RWPE1 (cell line): ENCODE results near the gene SLIT3.

Experiments
- CTCF ChIA-PET: fragments of 350-600 bp; sonication (Branson Sonifier 250); formaldehyde crosslinking; extraction: SDS; loops from one replicate; lab custom pipeline; 2021; lab: Yijun Ruan, JAX
- POLR2A ChIA-PET: fragments of 400-600 bp; formaldehyde crosslinking; extraction: SDS; loops from one replicate; lab custom pipeline; 2020; ENCODE audit warnings: antibody characterized with exemption; ENCODE audit not compliant: low non-redundant PET; lab: Yijun Ruan, JAX
- DNase-seq: peaks from one replicate; pipeline ENCODE4 v3.0.0; 2012; ENCODE audit warnings: low spot score
- H3K27ac ChIP-seq: fragments of 450-650 bp; 2 replicates; pipeline ENCODE4 v1.5.1; 2017
- CTCF ChIP-seq: fragments of 450-650 bp; conservative IDR thresholded peaks from 2 replicates; pipeline ENCODE4 v1.5.1; 2017; ENCODE audit warnings: low read depth, mild to moderate bottlenecking

The SLIT3 gene

DNA sequence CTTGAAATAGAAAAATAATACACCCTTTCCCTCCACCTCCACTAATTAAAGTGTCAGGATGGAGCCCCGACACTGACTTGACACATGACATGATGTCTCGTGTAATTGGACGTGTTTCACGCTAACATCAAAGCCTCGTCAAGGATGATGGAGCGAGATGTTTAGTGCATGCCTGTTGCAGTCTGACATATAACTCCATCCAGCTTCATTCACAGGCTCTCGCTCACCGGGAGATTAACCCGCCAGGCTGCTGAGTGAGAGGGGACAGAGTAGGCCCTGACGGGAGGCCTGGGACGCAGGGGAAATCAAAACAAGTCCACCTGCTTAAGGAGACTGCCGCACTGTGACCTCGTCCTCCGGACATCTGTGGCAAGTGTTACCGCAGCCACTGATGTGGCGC is 263.5 kb downstream of the SLIT3 start:
- H3K27ac ChIP-seq = no peak overlapping the region
- TF ChIP-seq CTCF = no peak
- CTCF ChIA-PET = interaction anchor here (0.5 kb wide), 1 partner anchor 429 kb away, joined by 3 read pairs; no protein-coding TSS in a partner anchor
- DNase-seq = no peak
- POLR2A ChIA-PET = no interaction called here

DNA sequence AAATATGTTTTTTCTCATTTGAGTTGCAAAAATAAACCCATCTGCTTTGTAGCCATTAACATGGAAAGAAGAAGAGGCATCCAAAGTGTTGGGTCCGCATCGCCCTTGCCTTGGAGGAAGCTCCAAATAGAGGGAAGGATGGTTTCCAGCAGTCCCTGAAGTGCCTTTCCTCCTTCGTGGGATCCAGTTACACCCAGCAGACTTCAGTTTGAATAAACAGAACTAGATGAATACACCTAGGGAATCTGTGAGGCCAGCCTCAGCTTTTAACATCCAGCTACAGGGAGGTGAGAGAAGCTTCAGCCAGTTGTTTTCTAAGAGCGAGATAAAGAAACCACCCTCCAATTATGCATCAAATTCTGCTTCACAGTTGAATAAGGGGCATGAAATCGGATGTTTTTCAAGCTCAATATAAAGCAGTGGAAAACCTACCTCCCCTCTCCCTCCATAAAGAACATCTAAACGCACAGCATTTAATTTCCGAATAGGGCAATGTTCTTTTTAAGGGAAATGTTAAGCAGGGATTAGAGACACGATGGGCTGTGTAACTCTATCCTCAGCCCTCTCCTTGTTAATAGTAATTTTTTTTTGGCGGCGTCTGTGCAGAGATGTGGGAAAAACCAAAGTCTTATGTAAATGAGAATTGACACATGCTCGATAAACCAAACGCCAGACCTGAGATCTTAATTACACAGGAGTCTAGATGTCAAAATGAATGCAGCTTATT is 264.7 kb downstream of the SLIT3 start:
- DNase-seq = no peak
- TF ChIP-seq CTCF = no peak
- ChIA-PET CTCF (no interaction called here), POLR2A (no interaction called here)
- H3K27ac ChIP-seq = no peak overlapping the region

- ChIA-PET POLR2A (no interaction called here), CTCF (no interaction called here)
- H3K27ac ChIP-seq = no peak overlapping the region
- no peak for TF ChIP-seq CTCF
- no peak for DNase-seq
Measured at GRCh38 chr5:169029661-169030274, 271.2 kb downstream of the SLIT3 start.

DNA sequence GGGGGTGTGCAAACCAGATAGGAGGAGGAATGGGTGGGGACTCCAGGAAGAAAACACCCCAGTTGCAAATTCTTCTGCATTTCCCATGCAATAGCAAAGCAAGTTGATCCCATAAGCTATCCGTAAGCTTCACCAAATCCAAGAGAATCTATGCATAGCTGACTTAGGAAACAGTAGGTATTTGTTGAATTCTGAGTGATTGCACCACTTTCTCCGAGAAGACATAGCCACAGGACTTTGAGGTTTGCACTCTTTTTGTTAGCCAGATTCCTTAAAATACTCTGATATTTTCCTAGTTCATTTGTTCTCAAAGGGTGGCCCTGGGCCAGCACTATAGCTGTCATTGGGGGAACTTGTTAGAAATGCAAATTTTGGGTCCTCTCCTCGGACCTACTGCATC is 271.9 kb downstream of the SLIT3 start:
- CTCF ChIA-PET = interaction anchor here (1.1 kb wide), 1 partner anchor 73 kb away, joined by 4 read pairs; no protein-coding TSS in a partner anchor

DNA sequence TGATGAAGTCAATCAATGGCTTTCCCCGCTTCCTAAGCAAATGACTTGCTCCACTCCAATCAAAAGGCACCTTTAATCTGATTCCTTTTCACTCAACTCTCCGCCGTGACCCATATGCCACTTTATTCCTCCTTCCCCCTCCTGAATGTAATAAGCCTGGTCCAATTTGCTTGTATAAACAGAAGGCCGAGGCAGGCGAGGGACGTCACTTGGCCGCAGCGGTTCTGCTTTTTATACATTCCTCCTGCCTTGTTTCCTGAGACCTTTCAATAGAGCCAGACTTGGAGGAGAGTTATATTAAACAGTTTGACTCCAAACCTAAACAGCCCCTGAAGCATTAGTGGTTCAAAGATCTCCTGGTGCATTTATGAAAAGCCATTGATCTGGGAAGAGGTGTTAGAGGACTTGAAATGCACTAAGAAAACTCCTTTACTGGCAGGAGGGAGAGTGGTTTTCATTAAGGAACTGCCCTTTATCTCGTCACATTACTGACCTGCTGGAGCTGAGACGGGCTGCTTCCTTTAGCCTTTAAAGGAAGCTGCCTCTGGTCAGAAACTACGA is 273.4 kb downstream of the SLIT3 start:
- DNase-seq = no peak
- TF ChIP-seq CTCF = no peak
- H3K27ac ChIP-seq = no peak overlapping the region
- ChIA-PET POLR2A (no interaction called here), CTCF (interaction anchor here (0.7 kb wide), 1 partner anchor 141 kb away, joined by 3 read pairs; no protein-coding TSS in a partner anchor)

More for the DNA sequence above, 271.9 kb downstream of the SLIT3 start:
- H3K27ac ChIP-seq = no peak overlapping the region
- POLR2A ChIA-PET = no interaction called here
- no peak for DNase-seq
- TF ChIP-seq CTCF = no peak

DNA sequence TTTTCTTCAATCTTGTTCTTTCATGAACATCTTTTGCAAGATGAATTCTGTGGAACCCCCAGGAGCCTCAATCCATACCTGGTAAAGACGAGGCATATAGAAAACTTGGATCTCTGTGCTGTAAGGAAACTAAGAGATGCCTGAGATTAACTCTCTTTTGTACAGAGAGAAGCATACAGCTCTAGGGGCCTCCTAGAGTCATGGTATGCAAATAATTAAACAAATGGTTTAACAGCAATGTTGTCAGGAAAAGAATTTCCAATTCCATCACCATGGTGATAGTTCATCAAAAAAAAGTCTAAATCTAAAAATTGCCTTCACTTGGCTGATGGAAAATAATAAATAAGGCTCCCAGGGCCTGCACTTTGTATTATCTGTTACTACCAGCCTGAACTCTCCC is 275.4 kb downstream of the SLIT3 start:
- TF ChIP-seq CTCF = no peak
- ChIA-PET CTCF (no interaction called here), POLR2A (no interaction called here)
- H3K27ac ChIP-seq = no peak overlapping the region
- DNase-seq = no peak
